ENCODE measurements around the gene HPX.

DNA sequence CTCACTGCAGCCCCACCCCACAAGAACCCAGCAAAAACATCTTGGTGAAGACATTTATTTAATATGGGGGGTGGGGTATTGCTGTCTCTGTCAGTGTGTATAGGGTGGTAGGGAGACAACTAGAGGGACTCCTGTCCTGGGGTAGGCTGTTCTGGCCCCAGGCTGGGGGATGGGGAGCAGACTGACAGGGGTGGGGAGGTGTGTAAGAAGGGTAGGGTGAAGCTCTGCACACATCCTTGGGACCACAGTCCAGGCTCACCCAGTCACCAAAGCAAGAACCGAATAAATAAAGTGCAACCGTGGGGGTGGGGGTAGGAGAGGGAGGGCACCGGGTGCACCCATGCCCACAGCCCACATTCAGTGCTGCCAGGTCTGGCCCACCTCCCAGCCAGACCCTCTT is 7.8 kb upstream of the HPX start:
- TF ChIP-seq, protein P1, sequence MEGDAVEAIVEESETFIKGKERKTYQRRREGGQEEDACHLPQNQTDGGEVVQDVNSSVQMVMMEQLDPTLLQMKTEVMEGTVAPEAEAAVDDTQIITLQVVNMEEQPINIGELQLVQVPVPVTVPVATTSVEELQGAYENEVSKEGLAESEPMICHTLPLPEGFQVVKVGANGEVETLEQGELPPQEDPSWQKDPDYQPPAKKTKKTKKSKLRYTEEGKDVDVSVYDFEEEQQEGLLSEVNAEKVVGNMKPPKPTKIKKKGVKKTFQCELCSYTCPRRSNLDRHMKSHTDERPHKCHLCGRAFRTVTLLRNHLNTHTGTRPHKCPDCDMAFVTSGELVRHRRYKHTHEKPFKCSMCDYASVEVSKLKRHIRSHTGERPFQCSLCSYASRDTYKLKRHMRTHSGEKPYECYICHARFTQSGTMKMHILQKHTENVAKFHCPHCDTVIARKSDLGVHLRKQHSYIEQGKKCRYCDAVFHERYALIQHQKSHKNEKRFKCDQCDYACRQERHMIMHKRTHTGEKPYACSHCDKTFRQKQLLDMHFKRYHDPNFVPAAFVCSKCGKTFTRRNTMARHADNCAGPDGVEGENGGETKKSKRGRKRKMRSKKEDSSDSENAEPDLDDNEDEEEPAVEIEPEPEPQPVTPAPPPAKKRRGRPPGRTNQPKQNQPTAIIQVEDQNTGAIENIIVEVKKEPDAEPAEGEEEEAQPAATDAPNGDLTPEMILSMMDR (conservative IDR thresholded peaks at IDR 0.05; ENCODE audit: low read depth, low read length): no peak
- TF ChIP-seq BHLHE40 (IDR thresholded peaks at IDR 0.05; ENCODE audit: low read depth, low read length): no peak
- TF ChIP-seq RCOR1 (IDR thresholded peaks at IDR 0.05; ENCODE audit: insufficient replicate concordance, low read length): no peak
- TF ChIP-seq MAFK (IDR thresholded peaks at IDR 0.05; ENCODE audit: low read depth, low read length): no peak
- TF ChIP-seq RFX5 (IDR thresholded peaks at IDR 0.05; ENCODE audit: low read depth, low read length): no peak
- TF ChIP-seq FOS (IDR thresholded peaks at IDR 0.05; ENCODE audit: low read depth, low read length): no peak
- no peak for TF ChIP-seq POLR2A (IDR thresholded peaks at IDR 0.05; ENCODE audit: low read depth, low read length)
- TF ChIP-seq NFE2L2 (IDR thresholded peaks at IDR 0.05; ENCODE audit: low read depth, low read length): no peak
- TF ChIP-seq SMC3 (IDR thresholded peaks at IDR 0.05; ENCODE audit: low read depth, low read length): no peak
- TF ChIP-seq, protein P2, sequence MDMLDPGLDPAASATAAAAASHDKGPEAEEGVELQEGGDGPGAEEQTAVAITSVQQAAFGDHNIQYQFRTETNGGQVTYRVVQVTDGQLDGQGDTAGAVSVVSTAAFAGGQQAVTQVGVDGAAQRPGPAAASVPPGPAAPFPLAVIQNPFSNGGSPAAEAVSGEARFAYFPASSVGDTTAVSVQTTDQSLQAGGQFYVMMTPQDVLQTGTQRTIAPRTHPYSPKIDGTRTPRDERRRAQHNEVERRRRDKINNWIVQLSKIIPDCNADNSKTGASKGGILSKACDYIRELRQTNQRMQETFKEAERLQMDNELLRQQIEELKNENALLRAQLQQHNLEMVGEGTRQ (IDR thresholded peaks at IDR 0.05; ENCODE audit: low read depth, low read length): no peak
